Stomach (tissue), 9 donors: Measurements from ENCODE around the gene RNASET2. TPM values are rescaled to one million over a fixed set of nuclear protein-coding genes. Genes with fewer than 3 reads are reported as not detected.

Experiments
- DNase-seq, 2 donors: peaks; one replicate each; pipeline versions ENCODE4 v3.0.0 to v3.0.0-alpha.2; 2013 to 2019
- H3K27ac ChIP-seq, 5 donors: fragments of 200-600 bp in 4 of 5; sonication (generic) in 4 of 5; one replicate each; pipeline ENCODE4 v1.5.1; 2013 to 2019; ENCODE audit warnings: mild to moderate bottlenecking in 1 of 5, moderate library complexity in 1 of 5
- H3K27me3 ChIP-seq, 3 donors: fragments of 200-600 bp; sonication (generic); one replicate each; pipeline ENCODE4 v1.5.1; 2017 to 2019; ENCODE audit warnings: mixed run types in 1 of 3
- H3K36me3 ChIP-seq, 4 donors: fragments of 200-600 bp; sonication (generic); 1 replicate in 3 of 4; 2 replicates in 1 of 4; pipeline ENCODE4 v1.5.1; 2016 to 2019
- H3K4me1 ChIP-seq, 4 donors: fragments of 200-600 bp; sonication (generic); one replicate each; pipeline ENCODE4 v1.5.1; 2016 to 2019
- H3K4me3 ChIP-seq, 4 donors: fragments of 200-600 bp; sonication (generic) in 3 of 4; one replicate each; pipeline ENCODE4 v1.5.1; 2016 to 2019; ENCODE audit warnings: mild to moderate bottlenecking in 1 of 4
- H3K9me3 ChIP-seq, 4 donors: fragments of 200-600 bp; sonication (generic); one replicate each; pipeline ENCODE4 v1.5.1; 2016 to 2019
- CTCF ChIP-seq, 7 experiments: fragments of 450-650 bp in 4 of 7; fragments of 200-600 bp in 3 of 7; sonication (generic) in 3 of 7; IDR thresholded peaks; one replicate each; pipeline ENCODE4 v1.5.1; 2016 to 2019; ENCODE audit warnings: antibody characterized with exemption in 7 of 7, control low read depth in 2 of 7, mild to moderate bottlenecking in 1 of 7
- EP300 ChIP-seq: sonication (generic); formaldehyde crosslinking; IDR thresholded peaks from one replicate; pipeline ENCODE4 v1.6.1; 2017; ENCODE audit warnings: antibody characterized with exemption
- POLR2A ChIP-seq, 4 donors: fragments of 450-650 bp; IDR thresholded peaks; one replicate each; pipeline ENCODE4 v1.6.1; 2016; ENCODE audit warnings: antibody characterized with exemption in 4 of 4, control low read depth in 2 of 4, mild to moderate bottlenecking in 1 of 4, moderate library complexity in 1 of 4
- POLR2AphosphoS5 ChIP-seq, 3 donors: sonication (generic); formaldehyde crosslinking; IDR thresholded peaks; one replicate each; pipeline ENCODE4 v1.6.1; 2016; ENCODE audit warnings: antibody characterized with exemption in 3 of 3
- WGBS, 5 donors: extraction: QIAGEN DNeasy Blood & Tissue Kit in 3 of 5; methylation state at CpG; one replicate each; pipeline versions ENCODE4 v1.1.5 to v1.1.7; 2013 to 2018; 5-methylcytosine and 5-hydroxymethylcytosine counted together
- intact Hi-C: fragments of 100-400 bp; cut with DNase I; formaldehyde crosslinking; loops from one replicate; pipeline ENCODE4 v1.15.1; 2023; ENCODE audit warnings: low total_unique reads
- polyA plus RNA-seq, 3 donors: library from polyadenylated mRNA; stranded (reverse); fragments of 200-250 nt; gene quantifications; one replicate each; pipeline ENCODE4 v1.2.3, GENCODE V29; 2013
- total RNA-seq, 5 donors: library from RNA; depleted of rRNA; stranded (reverse); fragments of >200 nt; gene quantifications; one replicate each; pipeline versions ENCODE4 v1.1.0 to v1.2.3, GENCODE V29; 2014 to 2016
- donor health status: healthy with polysubstance abuse.
- donor health status: Bipolar disorder and iron deficiency.
- donor health status: healthy.

RNASET2 gene
- total and polyA plus RNA-seq, 8 donors = 13.4 to 340 (median 86.3) TPM

GRCh38 chr6:166908811-166909210 lies 47.5 kb downstream of the RNASET2 start:
- TF ChIP-seq EP300 = no peak
- no peak for TF ChIP-seq POLR2A (IDR thresholded peaks at IDR 0.05)
- no peak for TF ChIP-seq POLR2AphosphoS5 (IDR thresholded peaks at IDR 0.05)
- TF ChIP-seq CTCF (IDR thresholded peaks at IDR 0.05) = no peak
- Histone ChIP-seq H3K36me3 (peaks cover 0 to 5% (median 0%) of the 10 kb centered on the region in 4 donors), H3K4me3 (no peak overlapping the region), H3K4me1 (peaks cover 0 to 6% (median 2%) of the 10 kb centered on the region in 4 donors), H3K9me3 (no peaks in the 10 kb centered on the region), H3K27me3 (no peaks in the 10 kb centered on the region), H3K27ac (no peak overlapping the region)
- 69 to 81% (median 75%) methylated on average over 2 of the region's 2 CpGs for WGBS, 5 donors
- DNase-seq = no peak
- intact Hi-C loops = no loop called here

GRCh38 chr6:166907871-166908806 lies 48.2 kb downstream of the RNASET2 start:
- H3K36me3 ChIP-seq = peaks cover 0 to 5% (median 0%) of the 10 kb centered on the region in 4 donors
- no peaks in the 10 kb centered on the region for H3K9me3 ChIP-seq
- DNase-seq = peak in 1 of 2 donors; percentile 51
- TF ChIP-seq EP300 (no peak), CTCF (IDR thresholded peaks at IDR 0.05) (no peak), POLR2AphosphoS5 (IDR thresholded peaks at IDR 0.05) (no peak), POLR2A (IDR thresholded peaks at IDR 0.05) (no peak)
- intact Hi-C loops = no loop called here
- H3K27me3 ChIP-seq = no peaks in the 10 kb centered on the region
- H3K27ac ChIP-seq = no peak overlapping the region
- H3K4me3 ChIP-seq = no peak overlapping the region
- H3K4me1 ChIP-seq = peaks cover 0 to 7% (median 2%) of the 10 kb centered on the region in 4 donors
- WGBS, 5 donors = 47 to 73% (median 64%) methylated on average over 20 of the region's 20 CpGs

- Histone ChIP-seq H3K4me3 (no peak overlapping the region), H3K4me1 (peaks cover 0 to 7% (median 2%) of the 10 kb centered on the region in 4 donors), H3K36me3 (peaks cover 0 to 1% (median 0%) of the 10 kb centered on the region in 4 donors), H3K27ac (no peak overlapping the region), H3K27me3 (no peaks in the 10 kb centered on the region), H3K9me3 (no peaks in the 10 kb centered on the region)
- no peak for DNase-seq
- TF ChIP-seq POLR2AphosphoS5 (IDR thresholded peaks at IDR 0.05) (no peak), POLR2A (IDR thresholded peaks at IDR 0.05) (no peak), CTCF (IDR thresholded peaks at IDR 0.05) (no peak), EP300 (no peak)
- intact Hi-C loops = no loop called here
- 85 to 89% (median 88%) methylated on average over 6 to 8 of the region's 8 CpGs for WGBS, 5 donors
Observed at GRCh38 chr6:166907373-166907841, 48.9 kb downstream of the RNASET2 start.

GRCh38 chr6:166906376-166907044 lies 49.8 kb downstream of the RNASET2 start:
- no peaks in the 10 kb centered on the region for H3K9me3 ChIP-seq
- H3K4me1 ChIP-seq = peaks cover 0 to 7% (median 2%) of the 10 kb centered on the region in 4 donors
- no peaks in the 10 kb centered on the region for H3K36me3 ChIP-seq
- 83 to 89% (median 84%) methylated on average over 17 of the region's 17 CpGs for WGBS, 5 donors
- DNase-seq = no peak
- no peak overlapping the region for H3K27ac ChIP-seq
- no peak overlapping the region for H3K4me3 ChIP-seq
- intact Hi-C loops = no loop called here
- TF ChIP-seq POLR2A (IDR thresholded peaks at IDR 0.05) (no peak), EP300 (no peak), CTCF (IDR thresholded peaks at IDR 0.05) (no peak), POLR2AphosphoS5 (IDR thresholded peaks at IDR 0.05) (no peak)
- H3K27me3 ChIP-seq = no peaks in the 10 kb centered on the region
